HG03520 (cell line): ENCODE data around the gene LRRC8B.
"Not testable (repeated sequence)": the region's sequence is repeated elsewhere in the genome, so short reads cannot be mapped to it uniquely, and the experiment has no call there.

Source experiments
- ATAC-seq: cut with Tn5 transposase; IDR thresholded peaks from one replicate; pipeline ENCODE4 v1.9.1; 2021; ENCODE audit warnings: mild to moderate bottlenecking, moderate library complexity; ENCODE audit not compliant: unreplicated experiment

Gene LRRC8B

GRCh38 chr1:89523572-89524368 lies 859 bp upstream of the LRRC8B start:
- ATAC-seq: peak; percentile 13

GRCh38 chr1:89525169-89525855 lies 683 bp downstream of the LRRC8B start:
- peak; percentile 12 for ATAC-seq

- ATAC-seq: no peak
These were observed 2.6 kb downstream of the LRRC8B start for GRCh38 chr1:89527256-89527655.

GRCh38 chr1:89527750-89528381 lies 3.2 kb downstream of the LRRC8B start:
- ATAC-seq: no peak

- ATAC-seq: no peak
These were observed 3.8 kb downstream of the LRRC8B start for GRCh38 chr1:89528382-89528780.

GRCh38 chr1:89529196-89529595 lies 4.6 kb downstream of the LRRC8B start:
- no peak for ATAC-seq

GRCh38 chr1:89530444-89531089 lies 5.9 kb downstream of the LRRC8B start:
- ATAC-seq: no peak

- no peak for ATAC-seq
These were observed 7.0 kb downstream of the LRRC8B start for GRCh38 chr1:89531480-89532139.

- no peak for ATAC-seq
These were observed 7.6 kb downstream of the LRRC8B start for GRCh38 chr1:89532228-89532627.

GRCh38 chr1:89532866-89533265 lies 8.2 kb downstream of the LRRC8B start:
- ATAC-seq: no peak

- no peak for ATAC-seq
These were observed 10.9 kb downstream of the LRRC8B start for GRCh38 chr1:89535537-89535936.

GRCh38 chr1:89536555-89537341 lies 12.1 kb downstream of the LRRC8B start:
- ATAC-seq: no peak

GRCh38 chr1:89538361-89538760 lies 13.7 kb downstream of the LRRC8B start:
- no peak for ATAC-seq

- ATAC-seq: no peak
These were observed 14.5 kb downstream of the LRRC8B start for GRCh38 chr1:89539128-89539527.

GRCh38 chr1:89540406-89540970 lies 15.9 kb downstream of the LRRC8B start:
- no peak for ATAC-seq

- ATAC-seq: no peak
These were observed 17.7 kb downstream of the LRRC8B start for GRCh38 chr1:89542345-89542744.

- ATAC-seq: not testable (repeated sequence)
These were observed 19.0 kb downstream of the LRRC8B start for GRCh38 chr1:89543632-89544031.

- ATAC-seq: no peak
These were observed 20.8 kb downstream of the LRRC8B start for GRCh38 chr1:89545264-89546038.
